Neural cell (in vitro differentiated cells): ENCODE results near the gene AQP6. TPM values are rescaled to one million over a fixed set of nuclear protein-coding genes. Genes with fewer than 3 reads are reported as not detected.

ENCODE experiments used
- H2AFZ ChIP-seq: fragments of 200-600, 300-800 bp; sonication (generic), shearing (Covaris generic); 2 replicates; pipeline ENCODE4 v1.6.0; 2014; ENCODE audit warnings: low read depth, mild to moderate bottlenecking, antibody characterized with exemption, low read length, moderate library complexity
- H3F3A ChIP-seq: fragments of 200-600 bp; shearing (Covaris generic); 2 replicates; pipeline ENCODE4 v1.6.1; 2016; ENCODE audit warnings: mild to moderate bottlenecking, moderate library complexity, mixed read lengths, antibody characterized with exemption, low read length; ENCODE audit not compliant: insufficient read depth, poor library complexity, severe bottlenecking
- H3K27ac ChIP-seq: fragments of 200-600, 300-800 bp; sonication (generic), shearing (Covaris generic); 2 replicates; pipeline ENCODE4 v1.5.1; 2014; ENCODE audit warnings: mild to moderate bottlenecking, low read length, moderate library complexity
- H3K27me3 ChIP-seq: fragments of 300-800, 200-600 bp; sonication (generic), shearing (Covaris generic); 2 replicates; pipeline ENCODE4 v1.6.0; 2014; ENCODE audit warnings: mild to moderate bottlenecking, low read depth, low read length, moderate library complexity; ENCODE audit not compliant: insufficient read depth
- H3K36me3 ChIP-seq: fragments of 300-800, 200-600 bp; sonication (generic), shearing (Covaris generic); 2 replicates; pipeline ENCODE4 v1.5.1; 2014; ENCODE audit warnings: mild to moderate bottlenecking, antibody characterized with exemption, low read length, moderate library complexity; ENCODE audit not compliant: insufficient read depth
- H3K4me2 ChIP-seq: fragments of 300-800, 200-600 bp; sonication (generic), shearing (Covaris generic); 2 replicates; pipeline ENCODE4 v1.6.0; 2014; ENCODE audit warnings: mild to moderate bottlenecking, low read length
- H3K4me3 ChIP-seq: fragments of 300-800, 200-600 bp; sonication (generic), shearing (Covaris generic); 2 replicates; pipeline ENCODE4 v1.5.1; 2014; ENCODE audit warnings: mild to moderate bottlenecking, low read length, moderate library complexity
- H3K79me2 ChIP-seq: fragments of 200-600 bp; shearing (Covaris generic); replicated peaks from 2 replicates; pipeline ENCODE4 v1.6.0; 2014; ENCODE audit warnings: mild to moderate bottlenecking, low read length, moderate library complexity; ENCODE audit not compliant: insufficient read depth
- H3K9ac ChIP-seq: fragments of 300-800, 200-600 bp; sonication (generic), shearing (Covaris generic); 2 replicates; pipeline ENCODE4 v1.6.1; 2016; ENCODE audit warnings: mild to moderate bottlenecking, low read length, mixed read lengths
- H3K9me2 ChIP-seq: fragments of 200-600 bp; shearing (Covaris generic); 2 replicates; pipeline ENCODE4 v1.6.1; 2016; ENCODE audit warnings: mild to moderate bottlenecking, low read length, mixed read lengths; ENCODE audit not compliant: insufficient read depth
- H3K9me3 ChIP-seq: fragments of 200-600, 300-800 bp; sonication (generic), shearing (Covaris generic); 2 replicates; pipeline ENCODE4 v1.6.1; 2016; ENCODE audit warnings: mild to moderate bottlenecking, mixed run types, low read length, moderate library complexity, mixed read lengths
- H4K20me1 ChIP-seq: fragments of 200-600 bp; shearing (Covaris generic); 2 replicates; pipeline ENCODE4 v1.6.1; 2016; ENCODE audit warnings: mild to moderate bottlenecking, mixed run types; ENCODE audit not compliant: insufficient read depth
- EP300 ChIP-seq: fragments of 450-650 bp; conservative IDR thresholded peaks from 2 replicates; pipeline ENCODE4 v1.6.1; 2014; ENCODE audit warnings: antibody characterized with exemption, mild to moderate bottlenecking, moderate library complexity; ENCODE audit not compliant: poor library complexity, severe bottlenecking
- EZH2 ChIP-seq: fragments of 200-600, 300-800 bp; shearing (Covaris generic), sonication (generic); IDR thresholded peaks from 2 replicates; pipeline ENCODE4 v1.6.1; 2014; ENCODE audit warnings: antibody characterized with exemption, low read length, borderline replicate concordance, mild to moderate bottlenecking; ENCODE audit not compliant: insufficient read depth, poor library complexity, severe bottlenecking
- MXI1 ChIP-seq: fragments of 450-650 bp; conservative IDR thresholded peaks from 2 replicates; pipeline ENCODE4 v1.6.1; 2014; ENCODE audit warnings: antibody characterized with exemption, mild to moderate bottlenecking; ENCODE audit not compliant: poor library complexity, severe bottlenecking
- POLR2AphosphoS5 ChIP-seq: IDR thresholded peaks from 2 replicates; pipeline ENCODE4 v1.6.1; 2012
- RAD21 ChIP-seq: fragments of 450-650 bp; conservative IDR thresholded peaks from 2 replicates; pipeline ENCODE4 v1.6.1; 2014; ENCODE audit warnings: antibody characterized with exemption, mild to moderate bottlenecking, moderate library complexity
- REST ChIP-seq: IDR thresholded peaks from 2 replicates; pipeline ENCODE4 v1.6.1; 2012; ENCODE audit warnings: borderline replicate concordance
- SMC3 ChIP-seq: fragments of 450-650 bp; conservative IDR thresholded peaks from 2 replicates; pipeline ENCODE4 v1.6.1; 2014; ENCODE audit warnings: antibody characterized with exemption, mild to moderate bottlenecking, moderate library complexity; ENCODE audit not compliant: poor library complexity
- TAF1 ChIP-seq: IDR thresholded peaks from 2 replicates; pipeline ENCODE4 v1.6.1; 2012; ENCODE audit warnings: low read depth
- polyA plus RNA-seq: library from polyadenylated mRNA; depleted of rRNA; stranded (reverse); fragments of >200 nt; gene quantifications from 2 replicates; pipeline ENCODE4 v1.2.3, GENCODE V29; 2014
- TF ChIP-seq, protein P1 (sequence below): fragments of 450-650 bp; IDR thresholded peaks from 2 replicates; pipeline ENCODE4 v1.5.1; 2014; ENCODE audit warnings: antibody characterized with exemption, mild to moderate bottlenecking, moderate library complexity; ENCODE audit not compliant: poor library complexity, severe bottlenecking

AQP6 gene
- polyA plus RNA-seq, 1 donor from 2014 or later, result not detected

- H2AFZ ChIP-seq, result no peak overlapping the region
- H3K9me2 ChIP-seq, result no peaks in the 10 kb centered on the region
- no peaks in the 10 kb centered on the region for H3K27me3 ChIP-seq
- H4K20me1 ChIP-seq, result no peaks in the 10 kb centered on the region
- TF ChIP-seq SMC3 (no peak), MXI1 (no peak), EZH2 (no peak), EP300 (no peak)
- TF ChIP-seq, protein P1, sequence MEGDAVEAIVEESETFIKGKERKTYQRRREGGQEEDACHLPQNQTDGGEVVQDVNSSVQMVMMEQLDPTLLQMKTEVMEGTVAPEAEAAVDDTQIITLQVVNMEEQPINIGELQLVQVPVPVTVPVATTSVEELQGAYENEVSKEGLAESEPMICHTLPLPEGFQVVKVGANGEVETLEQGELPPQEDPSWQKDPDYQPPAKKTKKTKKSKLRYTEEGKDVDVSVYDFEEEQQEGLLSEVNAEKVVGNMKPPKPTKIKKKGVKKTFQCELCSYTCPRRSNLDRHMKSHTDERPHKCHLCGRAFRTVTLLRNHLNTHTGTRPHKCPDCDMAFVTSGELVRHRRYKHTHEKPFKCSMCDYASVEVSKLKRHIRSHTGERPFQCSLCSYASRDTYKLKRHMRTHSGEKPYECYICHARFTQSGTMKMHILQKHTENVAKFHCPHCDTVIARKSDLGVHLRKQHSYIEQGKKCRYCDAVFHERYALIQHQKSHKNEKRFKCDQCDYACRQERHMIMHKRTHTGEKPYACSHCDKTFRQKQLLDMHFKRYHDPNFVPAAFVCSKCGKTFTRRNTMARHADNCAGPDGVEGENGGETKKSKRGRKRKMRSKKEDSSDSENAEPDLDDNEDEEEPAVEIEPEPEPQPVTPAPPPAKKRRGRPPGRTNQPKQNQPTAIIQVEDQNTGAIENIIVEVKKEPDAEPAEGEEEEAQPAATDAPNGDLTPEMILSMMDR, result no peak
- no peaks in the 10 kb centered on the region for H3K79me2 ChIP-seq
- no peaks in the 10 kb centered on the region for H3K9me3 ChIP-seq
- no peak overlapping the region for H3K27ac ChIP-seq
- no peak overlapping the region for H3K4me3 ChIP-seq
- H3K4me2 ChIP-seq, result no peak overlapping the region
- H3K36me3 ChIP-seq, result no peaks in the 10 kb centered on the region
- H3F3A ChIP-seq, result no peaks in the 10 kb centered on the region
- H3K9ac ChIP-seq, result no peak overlapping the region
These were observed 1.6 kb upstream of the AQP6 start for GRCh38 chr12:49971141-49971540.

DNA sequence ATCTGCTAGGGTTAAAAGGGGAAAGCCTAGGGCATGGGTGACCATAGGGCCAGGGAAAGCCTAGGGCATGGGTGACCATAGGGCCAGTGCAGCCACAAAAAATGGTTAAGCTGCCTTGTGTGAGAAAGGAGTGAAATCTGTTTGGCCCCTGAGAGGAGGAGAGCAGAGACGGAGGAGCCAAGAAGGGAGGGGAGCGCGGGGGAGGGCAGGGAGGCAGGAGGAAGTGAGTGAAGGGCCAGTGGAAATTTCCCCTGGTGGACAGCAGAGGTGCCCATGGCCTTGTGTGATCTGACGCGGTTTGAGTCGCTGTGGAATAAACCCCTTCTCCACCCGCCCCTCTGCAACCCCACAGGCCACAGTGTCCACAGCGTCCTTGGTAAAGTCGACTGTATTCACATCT, 618 bp upstream of the AQP6 start:
- Histone ChIP-seq H3K27ac (no peak overlapping the region), H3K9me2 (no peaks in the 10 kb centered on the region), H4K20me1 (no peaks in the 10 kb centered on the region), H3K36me3 (no peaks in the 10 kb centered on the region), H3K79me2 (no peaks in the 10 kb centered on the region), H3K4me3 (no peak overlapping the region), H3K9ac (no peak overlapping the region), H3F3A (no peaks in the 10 kb centered on the region), H3K9me3 (no peaks in the 10 kb centered on the region), H2AFZ (no peak overlapping the region), H3K4me2 (no peak overlapping the region), H3K27me3 (no peaks in the 10 kb centered on the region)
- TF ChIP-seq EZH2 (no peak), POLR2AphosphoS5 (no peak), REST (no peak), MXI1 (no peak), EP300 (no peak), TAF1 (no peak), RAD21 (no peak), SMC3 (no peak)
- TF ChIP-seq, protein P1, result no peak
